ENCODE measurements around the gene LIN7C.
A peak's percentile ranks its signal among the peaks of the same experiment; 100 is the strongest.

LIN7C gene

DNA sequence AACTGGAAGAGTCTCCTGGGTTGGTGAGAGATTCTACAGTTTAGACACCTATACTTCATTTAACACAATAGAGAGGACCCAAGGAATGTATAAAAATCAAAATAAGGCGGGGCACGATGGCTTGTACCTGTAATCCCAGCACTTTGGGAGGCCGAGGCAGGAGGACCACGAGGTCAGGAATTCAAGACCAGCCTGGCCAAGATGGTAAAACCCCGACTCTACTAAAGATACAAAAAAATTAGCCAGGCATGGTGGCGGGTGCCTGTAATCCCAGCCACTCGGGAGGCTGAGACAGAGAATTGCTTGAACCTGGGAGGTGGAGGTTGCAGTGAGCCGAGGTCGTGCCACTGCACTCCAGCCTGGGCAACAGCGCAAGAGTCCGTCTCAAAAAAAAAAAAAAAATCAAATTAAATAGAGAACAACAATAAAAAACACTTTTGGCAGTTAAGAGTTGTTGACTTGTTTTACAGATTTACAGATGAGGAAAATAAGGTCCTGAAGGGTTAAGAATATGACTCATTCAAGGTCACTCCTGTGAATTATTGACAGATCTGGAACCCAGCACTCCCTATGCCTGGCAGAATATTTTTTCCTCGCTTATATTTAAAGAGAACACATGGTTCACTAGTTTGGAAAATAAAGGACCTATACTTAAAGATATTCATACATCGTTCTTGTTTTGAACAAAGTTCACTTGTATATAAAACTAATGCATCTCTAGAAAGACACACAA, 39.2 kb downstream of the LIN7C start:
- TF ChIP-seq CTCF (conservative IDR thresholded peaks at IDR 0.05; ENCODE audit: low read depth, low read length) = no peak
- DNase-seq (ENCODE audit: low read depth) = no peak
- H3K4me3 ChIP-seq (ENCODE audit: low read depth, low read length) = no peak overlapping the region

- TF ChIP-seq CTCF (conservative IDR thresholded peaks at IDR 0.05; ENCODE audit: low read depth, low read length) = no peak
- no peak for DNase-seq (ENCODE audit: low read depth)
- H3K4me3 ChIP-seq (ENCODE audit: low read depth, low read length) = no peak overlapping the region
These were observed 40.2 kb downstream of the LIN7C start for GRCh38 chr11:27466363-27466762.

DNA sequence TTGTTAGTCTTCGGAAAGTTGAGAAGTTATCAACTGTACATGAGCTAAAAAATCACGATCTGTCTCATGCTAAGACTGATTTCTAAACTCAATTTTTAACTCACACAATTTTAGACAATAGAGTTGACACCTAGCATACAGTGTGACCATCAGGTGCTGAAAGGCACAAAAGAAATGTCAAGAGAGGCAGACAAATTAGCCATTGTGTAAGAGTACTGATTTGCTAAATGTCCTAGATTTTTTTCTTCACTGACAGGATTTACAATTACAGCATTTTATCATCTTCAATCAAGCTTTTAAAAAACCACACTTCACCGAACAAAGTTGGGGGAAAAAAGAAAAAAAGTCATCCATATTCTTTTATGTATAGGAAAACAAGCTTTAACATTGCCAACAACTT, 40.9 kb downstream of the LIN7C start:
- TF ChIP-seq CTCF (conservative IDR thresholded peaks at IDR 0.05; ENCODE audit: low read depth, low read length) = no peak
- DNase-seq (ENCODE audit: low read depth) = no peak
- H3K4me3 ChIP-seq (ENCODE audit: low read depth, low read length) = no peak overlapping the region

DNA sequence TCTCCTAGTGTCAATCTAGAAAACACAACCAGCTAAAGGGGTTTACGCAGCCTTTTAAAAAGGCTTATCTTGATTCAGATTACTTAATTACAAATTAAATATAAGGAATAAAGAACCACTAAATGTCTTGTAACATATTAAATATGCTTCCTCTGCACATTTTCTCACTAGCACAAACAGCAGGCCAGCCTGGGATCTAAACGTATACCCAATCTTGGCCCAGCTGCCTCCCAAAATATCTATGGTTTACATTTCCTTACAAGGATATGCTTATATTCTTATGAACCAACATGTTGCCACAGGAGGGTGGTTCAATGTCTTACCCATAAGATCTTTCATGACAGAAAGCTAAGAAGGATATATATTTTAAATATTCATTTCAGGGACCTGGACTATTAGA, 41.7 kb downstream of the LIN7C start:
- H3K4me3 ChIP-seq (ENCODE audit: low read depth, low read length) = no peak overlapping the region
- TF ChIP-seq CTCF (conservative IDR thresholded peaks at IDR 0.05; ENCODE audit: low read depth, low read length) = no peak
- no peak for DNase-seq (ENCODE audit: low read depth)

- TF ChIP-seq CTCF (conservative IDR thresholded peaks at IDR 0.05; ENCODE audit: low read depth, low read length) = no peak
- H3K4me3 ChIP-seq (ENCODE audit: low read depth, low read length) = no peak overlapping the region
- peak; percentile 65 for DNase-seq (ENCODE audit: low read depth)
These were observed 42.3 kb downstream of the LIN7C start for GRCh38 chr11:27464289-27464696.

DNA sequence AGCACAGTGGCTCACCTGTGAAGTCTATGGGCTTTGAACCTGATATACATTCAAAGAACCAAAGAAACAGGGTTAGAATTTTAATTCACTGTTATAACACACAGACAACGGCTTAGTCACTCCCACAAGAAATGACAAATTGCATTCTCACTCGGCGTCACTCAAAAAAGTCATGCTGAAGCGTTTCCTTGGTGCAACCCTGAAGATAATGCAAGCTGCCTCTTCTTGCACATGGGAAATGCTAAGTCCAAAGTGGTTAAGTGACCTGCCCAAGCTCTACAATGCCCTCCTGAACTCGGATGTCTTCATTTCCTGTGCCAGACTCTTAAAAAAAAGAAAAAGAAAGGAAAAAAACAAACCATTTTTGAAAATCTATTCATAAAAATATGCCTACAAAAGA, 44.0 kb downstream of the LIN7C start:
- no peak for TF ChIP-seq CTCF (conservative IDR thresholded peaks at IDR 0.05; ENCODE audit: low read depth, low read length)
- peak; percentile 48 for DNase-seq (ENCODE audit: low read depth)

More for the DNA sequence above, 44.0 kb downstream of the LIN7C start:
- no peak overlapping the region for H3K4me3 ChIP-seq (ENCODE audit: low read depth, low read length)
